NOMO-1 treated with DMSO at 0.1 percent for 48 hours (cell line): ENCODE measurements around the gene RET.

Experiments used
- DNase-seq: peaks from one replicate; lab custom pipeline; 2025; ENCODE audit not compliant: unreplicated experiment; lab: John Stamatoyannopoulos, UW

The RET gene

GRCh38 chr10:43160921-43161255, 84.0 kb downstream of the RET start:
- no peak for DNase-seq

GRCh38 chr10:43162604-43163003, 85.7 kb downstream of the RET start:
- no peak for DNase-seq

- DNase-seq = no peak
These were observed 89.5 kb downstream of the RET start for GRCh38 chr10:43166207-43166879.

- DNase-seq = no peak
These were observed 90.1 kb downstream of the RET start for GRCh38 chr10:43166880-43167497.

- DNase-seq = no peak
These were observed 90.6 kb downstream of the RET start for GRCh38 chr10:43167498-43167889.

- no peak for DNase-seq
These were observed 93.6 kb downstream of the RET start for GRCh38 chr10:43170491-43170890.

GRCh38 chr10:43172645-43173044, 95.8 kb downstream of the RET start:
- DNase-seq = no peak

- no peak for DNase-seq
These were observed 96.3 kb downstream of the RET start for GRCh38 chr10:43173120-43173519.

GRCh38 chr10:43174969-43175368, 98.1 kb downstream of the RET start:
- no peak for DNase-seq

GRCh38 chr10:43176271-43176670, 99.4 kb downstream of the RET start:
- no peak for DNase-seq

- DNase-seq = no peak
These were observed 100.7 kb downstream of the RET start for GRCh38 chr10:43177595-43177994.
